Dendritic cell treated with granulocyte-macrophage colony-stimulating factor and Interleukin-4, amounts not matched to agents 40 ng/mL and 50 ng/mL, for 4 days (primary cell): Measurements from ENCODE around the gene CUEDC2.

ENCODE experiments used
- H3K27ac Mint-ChIP-seq: one replicate; pipeline ENCODE4 v1.8.0; 2022; ENCODE audit warnings: mild to moderate bottlenecking, mixed read lengths
- H3K27me3 Mint-ChIP-seq: one replicate; pipeline ENCODE4 v1.8.0; 2022; ENCODE audit warnings: mild to moderate bottlenecking, mixed read lengths
- H3K36me3 Mint-ChIP-seq: one replicate; pipeline ENCODE4 v1.8.0; 2022; ENCODE audit warnings: low read depth, mixed read lengths
- H3K4me1 Mint-ChIP-seq: one replicate; pipeline ENCODE4 v1.8.0; 2022; ENCODE audit warnings: low read depth, mixed read lengths
- H3K4me3 Mint-ChIP-seq: one replicate; pipeline ENCODE4 v1.8.0; 2022; ENCODE audit warnings: mild to moderate bottlenecking, moderate library complexity, mixed read lengths
- H3K9me3 Mint-ChIP-seq: one replicate; pipeline ENCODE4 v1.8.0; 2022; ENCODE audit warnings: mixed read lengths
- intact Hi-C: fragments of 100-400 bp; cut with micrococcal nuclease; formaldehyde crosslinking; loops from one replicate; pipeline ENCODE4 v1.15.0; 2022

Gene CUEDC2

DNA sequence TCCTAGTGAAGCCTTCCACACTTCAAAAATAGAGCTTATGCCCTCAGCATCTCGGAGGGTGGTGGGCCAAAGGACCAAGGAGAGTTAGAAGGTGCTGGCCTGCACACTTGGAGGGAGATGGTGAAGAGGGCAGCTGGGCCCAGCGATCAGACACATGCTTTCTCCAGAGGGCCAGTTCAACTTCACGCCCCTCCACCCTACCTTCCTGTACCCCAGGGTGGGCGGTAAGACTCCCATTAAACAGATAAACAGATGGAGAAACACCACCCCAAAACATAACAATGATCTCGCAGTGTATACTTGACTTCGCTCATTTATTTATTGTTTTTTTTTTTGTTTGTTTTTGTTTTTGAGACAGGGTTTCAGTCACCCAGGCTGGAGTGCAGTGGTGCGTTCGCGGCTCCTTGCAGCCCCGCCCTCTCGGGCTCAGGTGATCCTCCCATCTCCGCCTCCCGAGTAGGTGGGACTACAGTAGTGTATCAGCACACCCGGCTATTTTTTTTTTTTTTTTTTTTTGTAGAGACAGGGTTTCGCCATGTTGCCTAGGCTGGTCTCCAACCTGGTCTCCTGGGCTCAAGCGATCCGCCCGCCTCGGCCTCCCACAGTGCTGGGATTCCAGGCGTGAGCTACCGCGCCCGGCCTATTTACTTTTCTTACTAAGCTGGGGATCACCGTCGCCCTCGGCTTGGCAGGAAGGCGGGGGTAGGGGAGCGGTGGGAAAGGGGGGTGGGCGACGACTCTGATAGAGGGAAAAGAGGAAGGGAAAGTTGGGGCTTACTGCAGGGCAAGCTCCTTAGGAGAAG is 17.1 kb upstream of the CUEDC2 start:
- H3K36me3 Mint-ChIP-seq: peaks cover 11% of the 10 kb centered on the region
- H3K4me1 Mint-ChIP-seq: peaks cover 48% of the 10 kb centered on the region
- H3K4me3 Mint-ChIP-seq: peak overlapping the region; percentile 83
- H3K9me3 Mint-ChIP-seq: no peaks in the 10 kb centered on the region
- intact Hi-C loops: no loop called here
- no peaks in the 10 kb centered on the region for H3K27me3 Mint-ChIP-seq
- H3K27ac Mint-ChIP-seq: peak overlapping the region; percentile 87

DNA sequence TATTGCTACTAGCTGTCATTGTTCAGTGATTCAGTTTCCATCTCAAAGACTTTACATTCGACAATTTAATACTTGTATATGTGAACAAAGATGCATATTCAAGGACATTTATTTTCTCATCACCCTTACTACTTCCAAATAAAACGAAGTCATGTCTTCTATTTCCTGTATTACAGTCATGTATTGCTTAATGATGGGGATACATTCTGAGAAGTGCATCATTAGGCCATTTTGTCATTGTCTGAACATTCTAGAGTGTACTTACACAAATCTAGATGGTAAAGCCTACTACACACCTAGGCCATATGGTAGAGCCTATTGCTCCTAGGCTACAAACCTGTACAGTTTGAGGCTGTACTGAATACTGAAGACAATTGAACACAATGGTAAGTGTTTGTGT is 12.5 kb upstream of the CUEDC2 start:
- peaks cover 27% of the 10 kb centered on the region for H3K4me1 Mint-ChIP-seq
- intact Hi-C loops: no loop called here
- H3K9me3 Mint-ChIP-seq: no peaks in the 10 kb centered on the region
- no peak overlapping the region for H3K4me3 Mint-ChIP-seq
- H3K36me3 Mint-ChIP-seq: peaks cover 13% of the 10 kb centered on the region
- H3K27ac Mint-ChIP-seq: no peak overlapping the region
- no peaks in the 10 kb centered on the region for H3K27me3 Mint-ChIP-seq

GRCh38 chr10:102438374-102438773 is 6.0 kb upstream of the CUEDC2 start:
- Mint-ChIP-seq H3K27ac (peak overlapping the region; percentile 65), H3K9me3 (no peaks in the 10 kb centered on the region), H3K4me1 (peaks cover 65% of the 10 kb centered on the region), H3K4me3 (peak overlapping the region; percentile 75), H3K27me3 (no peaks in the 10 kb centered on the region), H3K36me3 (peaks cover 26% of the 10 kb centered on the region)
- intact Hi-C loops: no loop called here

DNA sequence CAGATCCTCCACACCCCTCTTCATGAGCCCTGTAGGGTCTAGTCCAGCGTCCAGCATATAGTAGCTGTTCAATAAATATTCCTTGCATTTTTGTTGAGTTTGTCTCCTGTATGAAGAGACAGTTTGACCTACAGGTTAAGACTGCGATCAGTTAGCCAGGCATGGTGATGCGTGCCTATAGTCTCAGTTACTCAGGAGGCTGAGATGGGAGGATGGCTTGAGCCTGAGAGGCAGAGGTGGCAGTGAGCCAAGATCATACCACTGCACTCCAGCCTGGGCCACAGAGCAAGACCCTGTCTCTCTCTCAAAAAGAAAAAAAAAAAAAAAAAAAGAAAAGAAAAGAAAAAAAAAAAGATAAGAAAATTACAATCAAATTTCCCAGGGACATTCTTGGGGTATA is 5.1 kb upstream of the CUEDC2 start:
- Mint-ChIP-seq H3K27ac (peak overlapping the region; percentile 65), H3K4me3 (peak overlapping the region; percentile 75), H3K9me3 (no peaks in the 10 kb centered on the region), H3K36me3 (peaks cover 27% of the 10 kb centered on the region), H3K27me3 (no peaks in the 10 kb centered on the region), H3K4me1 (peaks cover 74% of the 10 kb centered on the region)
- intact Hi-C loops: no loop called here

DNA sequence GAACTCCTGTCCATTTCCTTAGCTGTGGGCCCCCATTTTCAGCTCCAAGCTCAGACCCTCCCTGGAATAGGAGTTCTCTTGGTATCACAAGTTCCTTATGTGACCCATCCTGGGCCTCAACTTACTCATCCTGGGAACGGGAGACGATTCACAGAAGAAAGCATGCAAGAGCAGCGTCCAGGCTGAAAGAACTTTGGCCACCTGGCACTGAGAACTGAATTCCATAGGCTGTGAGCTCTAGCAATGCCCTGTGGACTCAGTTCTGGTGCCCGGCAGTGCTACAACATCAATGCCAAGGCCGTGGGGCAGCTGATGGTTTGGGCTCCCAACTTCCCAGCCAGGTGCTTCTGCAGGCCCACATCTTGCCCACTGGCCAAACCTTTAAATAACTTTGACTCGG is 3.9 kb upstream of the CUEDC2 start:
- Mint-ChIP-seq H3K4me1 (peaks cover 75% of the 10 kb centered on the region), H3K27me3 (no peaks in the 10 kb centered on the region), H3K4me3 (peak overlapping the region; percentile 75), H3K27ac (peak overlapping the region; percentile 87), H3K9me3 (no peaks in the 10 kb centered on the region), H3K36me3 (peaks cover 39% of the 10 kb centered on the region)
- intact Hi-C loops: no loop called here

- Mint-ChIP-seq H3K27ac (peak overlapping the region; percentile 87), H3K9me3 (no peaks in the 10 kb centered on the region), H3K27me3 (no peaks in the 10 kb centered on the region), H3K4me1 (peaks cover 69% of the 10 kb centered on the region), H3K4me3 (peak overlapping the region; percentile 75), H3K36me3 (peaks cover 39% of the 10 kb centered on the region)
- intact Hi-C loops: loop anchor here (2.0 kb wide), 1 partner anchor 67 kb away; the partner anchor contains the start of genes ACTR1A and SUFU
Observed at GRCh38 chr10:102435529-102436233, 3.3 kb upstream of the CUEDC2 start.

GRCh38 chr10:102435133-102435497 is 2.7 kb upstream of the CUEDC2 start:
- Mint-ChIP-seq H3K27me3 (no peaks in the 10 kb centered on the region), H3K9me3 (no peaks in the 10 kb centered on the region), H3K4me1 (peaks cover 67% of the 10 kb centered on the region), H3K27ac (peak overlapping the region; percentile 87), H3K4me3 (peak overlapping the region; percentile 75), H3K36me3 (peaks cover 39% of the 10 kb centered on the region)
- intact Hi-C loops: loop anchor here (2.0 kb wide), 1 partner anchor 68 kb away; the partner anchor contains the start of genes ACTR1A and SUFU

GRCh38 chr10:102434394-102435132 is 2.2 kb upstream of the CUEDC2 start:
- no peaks in the 10 kb centered on the region for H3K9me3 Mint-ChIP-seq
- peaks cover 67% of the 10 kb centered on the region for H3K4me1 Mint-ChIP-seq
- intact Hi-C loops: loop anchor here (2.0 kb wide), 1 partner anchor 68 kb away; the partner anchor contains the start of genes ACTR1A and SUFU
- peaks cover 39% of the 10 kb centered on the region for H3K36me3 Mint-ChIP-seq
- peak overlapping the region; percentile 87 for H3K27ac Mint-ChIP-seq
- H3K4me3 Mint-ChIP-seq: peak overlapping the region; percentile 75
- H3K27me3 Mint-ChIP-seq: no peaks in the 10 kb centered on the region

DNA sequence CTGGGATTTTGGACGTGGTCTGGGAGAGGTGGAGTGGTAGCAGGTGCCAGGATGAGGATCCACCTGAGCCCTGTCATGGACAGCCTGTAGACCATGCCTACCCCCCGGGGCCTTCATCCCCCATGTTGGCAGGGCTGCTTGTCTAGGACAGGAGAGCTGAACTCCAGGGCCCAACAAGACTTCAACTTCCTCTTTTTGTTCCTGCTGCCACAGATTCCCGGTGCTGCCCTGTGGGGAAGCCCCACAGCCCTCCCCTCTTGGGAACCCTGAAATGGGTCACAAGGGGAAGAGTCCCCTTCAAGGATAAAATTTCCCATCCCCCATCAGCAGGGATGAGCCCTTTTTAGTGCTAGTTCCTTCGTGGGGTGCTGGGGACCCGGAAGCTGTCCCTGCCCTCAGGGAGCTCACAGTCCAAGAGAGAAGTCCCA is 1.3 kb upstream of the CUEDC2 start:
- H3K36me3 Mint-ChIP-seq: peaks cover 33% of the 10 kb centered on the region
- H3K9me3 Mint-ChIP-seq: no peaks in the 10 kb centered on the region
- H3K4me3 Mint-ChIP-seq: peak overlapping the region; percentile 92
- H3K27me3 Mint-ChIP-seq: no peaks in the 10 kb centered on the region
- intact Hi-C loops: loop anchor here (2.0 kb wide), 2 partner anchors 19 to 69 kb away; partner anchors contain the start of genes ACTR1A and SUFU
- H3K4me1 Mint-ChIP-seq: peaks cover 65% of the 10 kb centered on the region
- H3K27ac Mint-ChIP-seq: peak overlapping the region; percentile 87

GRCh38 chr10:102431452-102432124 is 786 bp downstream of the CUEDC2 start:
- H3K36me3 Mint-ChIP-seq: peaks cover 30% of the 10 kb centered on the region
- H3K27me3 Mint-ChIP-seq: no peaks in the 10 kb centered on the region
- intact Hi-C loops: loop anchor here (2.0 kb wide), 1 partner anchor 21 kb away; no protein-coding TSS in a partner anchor
- H3K27ac Mint-ChIP-seq: peak overlapping the region; percentile 87
- H3K4me1 Mint-ChIP-seq: peaks cover 54% of the 10 kb centered on the region
- peak overlapping the region; percentile 92 for H3K4me3 Mint-ChIP-seq
- no peaks in the 10 kb centered on the region for H3K9me3 Mint-ChIP-seq

- Mint-ChIP-seq H3K27me3 (no peaks in the 10 kb centered on the region), H3K36me3 (peaks cover 51% of the 10 kb centered on the region), H3K9me3 (no peaks in the 10 kb centered on the region), H3K4me3 (no peak overlapping the region), H3K4me1 (peaks cover 43% of the 10 kb centered on the region), H3K27ac (no peak overlapping the region)
- intact Hi-C loops: no loop called here
Observed at GRCh38 chr10:102429468-102429867, 2.9 kb downstream of the CUEDC2 start.

DNA sequence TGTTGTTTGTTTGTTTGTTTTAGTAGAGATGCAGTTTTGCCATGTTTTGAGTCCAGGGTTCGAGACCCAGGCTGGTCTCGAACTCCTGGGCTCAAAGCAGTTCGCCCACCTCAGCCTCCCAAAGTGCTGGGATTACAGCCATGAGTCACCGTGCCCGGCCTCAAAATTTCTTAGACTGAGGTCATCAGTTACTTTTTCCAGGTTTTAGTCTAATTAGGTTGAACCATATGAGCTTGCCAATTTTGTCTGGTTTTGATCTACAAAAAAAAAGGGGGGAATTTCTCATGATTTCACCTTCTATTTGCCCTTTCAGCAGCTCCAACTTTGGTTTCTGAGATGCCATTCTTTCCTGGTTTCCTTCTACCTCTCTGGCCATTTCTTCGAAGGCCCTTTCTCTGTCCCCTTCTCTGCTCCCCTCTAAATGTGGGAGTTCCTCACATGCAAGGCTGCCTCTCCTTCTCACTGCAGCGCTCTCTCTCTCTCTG is 5.5 kb downstream of the CUEDC2 start:
- Mint-ChIP-seq H3K27ac (no peak overlapping the region), H3K9me3 (no peaks in the 10 kb centered on the region), H3K4me1 (peaks cover 40% of the 10 kb centered on the region), H3K36me3 (peaks cover 60% of the 10 kb centered on the region), H3K27me3 (no peaks in the 10 kb centered on the region), H3K4me3 (no peak overlapping the region)
- intact Hi-C loops: no loop called here

- no peak overlapping the region for H3K4me3 Mint-ChIP-seq
- H3K27me3 Mint-ChIP-seq: no peaks in the 10 kb centered on the region
- H3K27ac Mint-ChIP-seq: no peak overlapping the region
- H3K4me1 Mint-ChIP-seq: peaks cover 35% of the 10 kb centered on the region
- intact Hi-C loops: no loop called here
- H3K36me3 Mint-ChIP-seq: peaks cover 67% of the 10 kb centered on the region
- no peaks in the 10 kb centered on the region for H3K9me3 Mint-ChIP-seq
Observed at GRCh38 chr10:102425444-102425843, 6.9 kb downstream of the CUEDC2 start.
